ENCODE data around the gene IFT57. TPM values are rescaled to one million over a fixed set of nuclear protein-coding genes. Genes with fewer than 3 reads are reported as not detected.

IFT57 gene
- total and polyA plus RNA-seq, 10 of the 15 experiments (the other 5 are each of a cell fraction or from before 2014, with no cell fraction given), result 1.8 to 25.0 (median 7.5) TPM

DNA sequence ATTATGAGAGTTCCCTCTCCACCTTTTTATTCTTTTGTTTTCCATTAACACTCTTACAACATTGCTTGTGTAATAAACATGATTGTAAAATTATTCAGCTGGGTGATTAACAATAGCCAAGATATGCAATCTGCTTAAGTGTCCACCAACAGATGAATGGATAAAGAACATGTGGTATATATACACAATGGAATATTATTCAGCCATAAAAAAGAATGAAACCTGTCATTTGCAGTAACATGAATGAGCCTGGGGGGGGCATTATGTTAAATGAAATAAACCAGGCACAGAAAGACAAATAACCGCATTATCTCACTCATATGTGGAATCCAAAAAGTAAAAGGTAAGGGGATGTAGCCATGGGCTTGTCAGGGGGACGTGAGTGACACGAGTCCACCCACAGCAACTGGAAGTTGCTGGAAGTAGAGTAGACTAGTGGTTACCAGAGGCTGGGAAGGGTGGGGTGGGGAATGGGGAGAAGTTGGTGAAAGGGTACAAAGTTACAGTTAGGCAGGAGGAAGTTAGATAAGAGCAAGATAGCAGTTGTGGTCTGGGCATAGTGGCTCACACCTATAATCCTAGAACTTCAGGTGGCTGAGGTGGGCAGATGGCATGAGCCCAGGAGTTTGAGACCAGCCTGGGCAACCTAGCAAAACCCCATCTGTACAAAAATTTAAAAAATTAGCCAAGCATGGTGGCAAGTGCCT lies 102.7 kb downstream of the IFT57 start:
- 99% methylated on average over 3 of the region's 3 CpGs for WGBS (ENCODE audit: insufficient coverage, insufficient replicate concordance, low lambda C conversion rate, missing lambda C conversion rate)
- in situ Hi-C loops (cut with MboI), result no loop called here
- Histone ChIP-seq H3K9me3 (replicated peaks; ENCODE audit: control insufficient read depth, insufficient read depth, low read length) (no peaks in the 10 kb centered on the region), H3K4me2 (ENCODE audit: control insufficient read depth, insufficient read depth) (no peak overlapping the region), H3K4me1 (ENCODE audit: control insufficient read depth, insufficient read depth, low read length) (peaks cover 17% of the 10 kb centered on the region), H3K79me2 (ENCODE audit: control insufficient read depth, insufficient read depth, low read length) (0 out of 2 replicates have a peak, but pooled peaks cover under 1% of the 10 kb centered on the region), H3K4me3 (no peak overlapping the region), H3K36me3 (ENCODE audit: control insufficient read depth in 2 of 2, insufficient read depth in 2 of 2, low read length in 1 of 2) (no peaks in the 10 kb centered on the region), H4K20me1 (ENCODE audit: control insufficient read depth, insufficient read depth) (no peaks in the 10 kb centered on the region), H3K27ac (ENCODE audit: control insufficient read depth, insufficient read depth) (no peak overlapping the region), H3K27me3 (replicated peaks in 1 of 2; ENCODE audit: control insufficient read depth in 2 of 2, insufficient read depth in 2 of 2, low read length in 1 of 2) (no peaks in the 10 kb centered on the region), H2AFZ (ENCODE audit: control insufficient read depth, low read depth, low read length) (no peak overlapping the region), H3K9ac (ENCODE audit: control insufficient read depth, insufficient read depth, low read length) (no peak overlapping the region)
- no peak for FAIRE-seq
- ChIA-PET CTCF (no interaction called here), RAD21 (ENCODE audit: unreplicated experiment) (no interaction called here), SMC1A (ENCODE audit: uncharacterized antibody, unreplicated experiment) (no interaction called here), POLR2A (no interaction called here)
- ATAC-seq, result no peak
- intact Hi-C loops (cut with micrococcal nuclease; ENCODE audit: unreplicated experiment), result loop anchor here (10.0 kb wide), 1 partner anchor 265 kb away; no protein-coding TSS in a partner anchor
- DNase-seq (ENCODE audit: low read depth, low spot score), result no peak
- BruUV-seq (replicated peaks), result no TSS peak
- TF ChIP-seq POU2F2 (IDR thresholded peaks at IDR 0.05; ENCODE audit: borderline replicate concordance, low read depth, low read length), result no peak
- no peak for TF ChIP-seq BMI1 (IDR thresholded peaks at IDR 0.05; ENCODE audit: borderline replicate concordance)
- TF ChIP-seq NR2F1 (conservative IDR thresholded peaks at IDR 0.05), result no peak
- TF ChIP-seq HDAC6 (IDR thresholded peaks at IDR 0.05; ENCODE audit: unreplicated experiment), result no peak
- no peak for TF ChIP-seq LARP7 (IDR thresholded peaks at IDR 0.05)
- TF ChIP-seq RAD21 (IDR thresholded peaks at IDR 0.05; ENCODE audit: insufficient read depth, low read depth, low read length), result no peak
- TF ChIP-seq PML (IDR thresholded peaks at IDR 0.05; ENCODE audit: low read length), result no peak
- no peak for TF ChIP-seq E4F1 (IDR thresholded peaks at IDR 0.05; ENCODE audit: borderline replicate concordance, partially characterized antibody)
- no peak for TF ChIP-seq TCF12 (IDR thresholded peaks at IDR 0.05; ENCODE audit: low read depth, low read length)
- no peak for TF ChIP-seq EP300 (IDR thresholded peaks at IDR 0.05; ENCODE audit: borderline replicate concordance in 1 of 2, control insufficient read depth in 1 of 2, low read depth in 2 of 2, low read length in 2 of 2)
- no peak for TF ChIP-seq STAT1 (conservative IDR thresholded peaks at IDR 0.05)
- no peak for TF ChIP-seq PAX8 (IDR thresholded peaks at IDR 0.05)
- no peak for TF ChIP-seq CREM (IDR thresholded peaks at IDR 0.05; ENCODE audit: low read depth)
- TF ChIP-seq IRF4 (IDR thresholded peaks at IDR 0.05; ENCODE audit: low read depth, low read length), result no peak
